Measurements from ENCODE around the gene MPPED2. TPM values are rescaled to one million over a fixed set of nuclear protein-coding genes. Genes with fewer than 3 reads are reported as not detected.
A peak's percentile ranks its signal among the peaks of the same experiment; 100 is the strongest.

The MPPED2 gene
- total and polyA plus RNA-seq, 2 of the 13 experiments (the other 11 are each of a cell fraction or from before 2014, with no cell fraction given): not detected

GRCh38 chr11:30488304-30488998 lies 97.7 kb downstream of the MPPED2 start (continued):
- TF ChIP-seq ZNF800 (CRISPR knock-in tag; IDR thresholded peaks at IDR 0.05) (no peak), HNRNPK (IDR thresholded peaks at IDR 0.05; ENCODE audit: low read depth, low read length, poor library complexity, severe bottlenecking) (no peak), GMEB1 (CRISPR knock-in tag; IDR thresholded peaks at IDR 0.05; ENCODE audit: borderline replicate concordance) (no peak), ZNF546 (CRISPR knock-in tag; conservative IDR thresholded peaks at IDR 0.05) (no peak), TARDBP (CRISPR knock-in tag; IDR thresholded peaks at IDR 0.05) (no peak), CHCHD3 (CRISPR knock-in tag; IDR thresholded peaks at IDR 0.05) (no peak), ZNF589 (CRISPR knock-in tag; conservative IDR thresholded peaks at IDR 0.05) (no peak), CCAR2 (optimal IDR thresholded peaks at IDR 0.05; ENCODE audit: low read depth, low read length) (no peak), TAF15 (IDR thresholded peaks at IDR 0.05; ENCODE audit: low read depth, low read length, poor library complexity, severe bottlenecking) (no peak), POLR2AphosphoS5 (IDR thresholded peaks at IDR 0.05; ENCODE audit: low read depth, low read length) (no peak), ZNF10 (CRISPR knock-in tag; IDR thresholded peaks at IDR 0.05; ENCODE audit: borderline replicate concordance, low read depth) (no peak), RXRA (CRISPR knock-in tag; IDR thresholded peaks at IDR 0.05) (no peak), ZFAT (CRISPR knock-in tag; conservative IDR thresholded peaks at IDR 0.05) (no peak), ZFP91 (CRISPR knock-in tag; IDR thresholded peaks at IDR 0.05; ENCODE audit: borderline replicate concordance) (peak; percentile 87; the same call in 1 of the 2 replicates), TSC22D2 (CRISPR knock-in tag; IDR thresholded peaks at IDR 0.05; ENCODE audit: borderline replicate concordance) (no peak), CSRNP2 (CRISPR knock-in tag; conservative IDR thresholded peaks at IDR 0.05; ENCODE audit: low read depth) (no peak), PRPF4 (IDR thresholded peaks at IDR 0.05; ENCODE audit: low read depth, low read length, poor library complexity, severe bottlenecking) (no peak), DRAP1 (CRISPR knock-in tag; IDR thresholded peaks at IDR 0.05) (no peak), NCOR1 (IDR thresholded peaks at IDR 0.05; ENCODE audit: borderline replicate concordance, low read length) (no peak; the same call in 1 of the 2 replicates)
